SK-N-MC (cell line): ENCODE results near the gene HNRNPH1.
"Not testable (repeated sequence)": the region's sequence is repeated elsewhere in the genome, so short reads cannot be mapped to it uniquely, and the experiment has no call there.

Experiments
- EZH2 ChIP-seq: fragments of 200-600 bp; sonication (generic); IDR thresholded peaks from one replicate; pipeline ENCODE4 v1.6.1; 2017; ENCODE audit warnings: antibody characterized with exemption
- FOXP2 ChIP-seq: optimal IDR thresholded peaks from 2 replicates; pipeline ENCODE3; 2011; ENCODE audit warnings: mild to moderate bottlenecking, moderate library complexity; ENCODE audit not compliant: insufficient read depth; ENCODE audit errors: extremely low read length, control extremely low read depth
- POLR2AphosphoS5 ChIP-seq: IDR thresholded peaks from 2 replicates; pipeline ENCODE4 v1.6.1; 2012; ENCODE audit warnings: mild to moderate bottlenecking, low read depth, low read length, borderline replicate concordance

DNA sequence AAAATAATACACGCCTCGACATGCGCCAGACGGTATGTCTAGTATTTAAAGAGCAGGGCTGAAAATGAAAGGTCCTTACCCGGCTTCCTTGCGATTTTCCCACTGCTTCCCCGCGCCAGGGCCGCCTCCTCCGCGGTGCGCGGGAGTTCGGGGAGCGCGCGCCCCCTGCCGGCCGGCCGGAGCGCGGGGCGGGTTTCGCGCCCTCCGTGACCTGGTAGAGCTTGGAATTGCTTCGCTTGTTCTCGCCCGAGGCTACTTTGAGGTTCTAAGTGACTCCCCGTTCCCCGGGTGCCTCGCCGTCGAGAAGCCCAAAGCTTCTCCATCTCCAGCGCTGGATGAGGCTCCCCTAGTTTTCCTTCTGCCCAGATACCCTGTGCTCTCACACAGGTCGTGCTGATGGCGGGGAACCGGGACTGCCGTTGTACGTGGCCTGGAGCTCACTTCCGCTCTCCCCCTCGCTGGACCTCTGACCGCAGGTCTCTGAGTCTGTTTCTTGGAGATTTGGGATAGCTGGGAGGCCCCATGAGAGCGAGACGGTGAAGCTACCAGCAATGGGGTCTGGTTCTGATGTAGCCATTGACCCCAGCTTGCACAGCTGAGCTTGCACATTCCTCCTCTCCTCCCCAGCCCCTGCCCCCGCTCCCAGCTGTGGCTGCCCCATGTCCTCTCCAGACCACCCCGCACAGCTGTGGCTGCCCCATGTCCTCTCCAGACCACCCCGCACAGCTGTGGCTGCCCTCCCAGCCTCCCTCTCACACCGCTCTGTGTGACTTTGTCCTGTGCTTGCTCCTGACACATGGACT is 11.1 kb upstream of the HNRNPH1 start:
- not testable (repeated sequence) for TF ChIP-seq POLR2AphosphoS5, EZH2, FOXP2
